ENCODE data around the gene FNDC5. TPM values are rescaled to one million over a fixed set of nuclear protein-coding genes. Genes with fewer than 3 reads are reported as not detected.

Gene FNDC5
- total RNA-seq, 2 experiments from 2014 or later: not detected

DNA sequence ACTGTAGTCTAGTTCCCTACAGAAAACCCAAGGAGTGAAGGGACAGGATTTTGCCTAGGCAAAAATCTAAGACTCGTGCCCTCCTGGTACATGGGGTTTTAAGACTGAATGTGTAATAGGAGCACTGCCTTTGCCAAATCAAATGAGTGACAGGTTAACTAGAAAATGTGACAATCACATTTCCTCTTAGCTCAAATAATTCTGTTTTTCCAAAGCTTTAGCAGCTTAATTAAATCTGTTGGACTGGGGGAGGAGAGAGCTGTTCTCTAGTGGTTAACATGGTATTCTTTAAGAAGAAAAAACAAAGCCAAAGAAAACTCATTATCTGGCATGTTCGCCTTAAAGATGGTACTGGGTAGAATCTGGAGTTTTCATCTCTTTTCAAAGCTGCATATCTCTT lies 12.6 kb downstream of the FNDC5 start:
- no peaks in the 10 kb centered on the region for H3K4me1 Mint-ChIP-seq (ENCODE audit: low read depth)
- no peaks in the 10 kb centered on the region for H3K27me3 Mint-ChIP-seq
- H3K36me3 Mint-ChIP-seq (ENCODE audit: low read depth): peaks cover 84% of the 10 kb centered on the region
- ChIA-PET POLR2A (no interaction called here), CTCF (no interaction called here)
- ATAC-seq (ENCODE audit: poor library complexity): no peak
- peaks cover 66% of the 10 kb centered on the region for H3K36me3 ChIP-seq (ENCODE audit: insufficient read depth, low read length)
- H3K27ac ChIP-seq (ENCODE audit: low read depth in 1 of 2, low read length in 2 of 2): no peak overlapping the region
- DNase-seq: no peak
- H3K4me3 Mint-ChIP-seq: no peak overlapping the region
- TF ChIP-seq, protein P1, sequence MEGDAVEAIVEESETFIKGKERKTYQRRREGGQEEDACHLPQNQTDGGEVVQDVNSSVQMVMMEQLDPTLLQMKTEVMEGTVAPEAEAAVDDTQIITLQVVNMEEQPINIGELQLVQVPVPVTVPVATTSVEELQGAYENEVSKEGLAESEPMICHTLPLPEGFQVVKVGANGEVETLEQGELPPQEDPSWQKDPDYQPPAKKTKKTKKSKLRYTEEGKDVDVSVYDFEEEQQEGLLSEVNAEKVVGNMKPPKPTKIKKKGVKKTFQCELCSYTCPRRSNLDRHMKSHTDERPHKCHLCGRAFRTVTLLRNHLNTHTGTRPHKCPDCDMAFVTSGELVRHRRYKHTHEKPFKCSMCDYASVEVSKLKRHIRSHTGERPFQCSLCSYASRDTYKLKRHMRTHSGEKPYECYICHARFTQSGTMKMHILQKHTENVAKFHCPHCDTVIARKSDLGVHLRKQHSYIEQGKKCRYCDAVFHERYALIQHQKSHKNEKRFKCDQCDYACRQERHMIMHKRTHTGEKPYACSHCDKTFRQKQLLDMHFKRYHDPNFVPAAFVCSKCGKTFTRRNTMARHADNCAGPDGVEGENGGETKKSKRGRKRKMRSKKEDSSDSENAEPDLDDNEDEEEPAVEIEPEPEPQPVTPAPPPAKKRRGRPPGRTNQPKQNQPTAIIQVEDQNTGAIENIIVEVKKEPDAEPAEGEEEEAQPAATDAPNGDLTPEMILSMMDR (IDR thresholded peaks at IDR 0.05): no peak
- H3K4me1 ChIP-seq (ENCODE audit: insufficient read depth, low read length): no peaks in the 10 kb centered on the region
- no peak overlapping the region for H3K27ac Mint-ChIP-seq
- no peaks in the 10 kb centered on the region for H3K27me3 ChIP-seq (ENCODE audit: control insufficient read depth in 1 of 2, insufficient read depth in 2 of 2, low read length in 2 of 2)
- H3K4me3 ChIP-seq (ENCODE audit: low read length): no peak overlapping the region
- H3K9me3 ChIP-seq (ENCODE audit: control insufficient read depth in 1 of 2, insufficient read depth in 1 of 2, low read length in 2 of 2): no peaks in the 10 kb centered on the region
- no peaks in the 10 kb centered on the region for H3K9me3 Mint-ChIP-seq
- intact Hi-C loops (cut with DNase I, micrococcal nuclease): no loop called here

DNA sequence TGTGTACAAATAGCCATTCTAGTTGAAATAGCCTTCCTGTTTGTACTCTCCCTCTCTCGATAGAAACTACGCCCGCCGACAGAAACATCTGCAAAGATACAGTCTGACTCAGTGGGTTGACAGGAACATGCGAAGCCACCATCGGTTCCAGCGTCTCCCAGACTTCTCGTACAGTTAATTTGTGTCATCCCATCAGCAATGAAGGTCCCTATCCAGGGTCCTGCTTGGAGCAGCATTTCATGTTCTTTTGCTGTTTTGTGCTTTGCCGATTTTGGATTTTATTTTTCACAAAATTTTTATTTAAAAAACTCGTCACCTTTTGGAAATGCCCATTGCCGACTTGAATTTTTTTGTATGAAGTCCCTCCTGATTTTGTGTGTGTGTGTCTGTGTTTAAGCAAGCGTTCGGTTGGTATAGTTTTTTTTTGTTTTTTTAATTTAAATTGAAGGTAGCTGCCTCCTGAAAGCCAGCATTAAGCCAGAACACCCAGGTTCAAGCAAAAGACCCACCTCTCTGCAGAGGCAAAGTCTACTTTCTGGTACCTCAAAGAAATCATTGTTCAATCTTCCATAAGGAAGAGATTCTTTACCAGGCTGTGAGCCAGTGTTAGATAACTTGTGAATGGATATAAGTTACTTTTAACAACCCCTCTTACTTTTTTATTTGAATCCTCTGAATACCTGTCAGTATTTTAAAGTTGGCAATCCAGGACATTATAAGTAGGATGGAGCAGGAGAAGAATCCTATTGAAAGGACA lies 14.7 kb downstream of the FNDC5 start:
- Histone ChIP-seq H3K4me3 (ENCODE audit: low read length) (no peak overlapping the region), H3K27ac (ENCODE audit: low read depth in 1 of 2, low read length in 2 of 2) (no peak overlapping the region), H3K4me1 (ENCODE audit: insufficient read depth, low read length) (no peaks in the 10 kb centered on the region), H3K9me3 (ENCODE audit: control insufficient read depth in 1 of 2, insufficient read depth in 1 of 2, low read length in 2 of 2) (no peaks in the 10 kb centered on the region), H3K27me3 (ENCODE audit: control insufficient read depth in 1 of 2, insufficient read depth in 2 of 2, low read length in 2 of 2) (no peaks in the 10 kb centered on the region), H3K36me3 (ENCODE audit: insufficient read depth, low read length) (peaks cover 65% of the 10 kb centered on the region)
- ATAC-seq (ENCODE audit: poor library complexity) (no peak), DNase-seq (no peak)
- CTCF ChIA-PET: no interaction called here
- POLR2A ChIA-PET: no interaction called here
- Mint-ChIP-seq H3K36me3 (ENCODE audit: low read depth) (peaks cover 76% of the 10 kb centered on the region), H3K4me3 (no peak overlapping the region), H3K4me1 (ENCODE audit: low read depth) (no peaks in the 10 kb centered on the region), H3K27ac (no peak overlapping the region), H3K9me3 (no peaks in the 10 kb centered on the region), H3K27me3 (no peaks in the 10 kb centered on the region)
- TF ChIP-seq, protein P1 (IDR thresholded peaks at IDR 0.05): no peak
- intact Hi-C loops (cut with DNase I, micrococcal nuclease): no loop called here

DNA sequence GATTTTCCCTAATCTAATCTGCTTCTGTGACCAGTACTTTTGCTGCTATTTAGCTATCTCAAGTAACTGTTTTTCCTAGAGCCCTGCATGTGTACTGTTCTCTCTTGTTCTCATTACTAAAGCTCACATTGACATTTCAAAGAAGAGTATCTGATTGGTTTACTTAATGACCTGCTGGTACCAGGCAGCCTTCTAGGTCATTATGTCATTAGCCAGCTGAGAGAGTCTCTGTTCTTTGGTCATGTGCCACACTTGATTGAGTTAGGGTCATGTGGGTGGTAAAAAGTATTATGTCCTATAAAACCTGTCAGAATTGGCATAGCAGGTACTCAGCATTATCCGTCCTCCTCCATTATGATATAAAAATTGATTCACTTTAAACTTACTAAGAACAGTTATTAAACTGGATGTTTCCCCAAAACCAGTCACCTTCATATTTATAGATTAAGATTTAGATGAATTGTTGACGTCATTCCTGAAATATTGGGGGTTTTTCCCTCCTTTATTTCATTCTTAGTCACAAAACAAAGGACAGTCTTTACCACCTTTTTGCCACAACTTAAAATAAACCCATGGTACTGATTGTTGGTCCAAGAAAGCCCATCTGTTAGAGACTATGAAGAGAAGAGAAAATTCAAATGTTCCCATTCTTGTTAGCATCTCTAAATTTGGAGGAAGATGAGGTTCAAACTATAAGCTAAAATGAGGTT lies 22.2 kb downstream of the FNDC5 start:
- peaks cover 40% of the 10 kb centered on the region for H3K36me3 ChIP-seq (ENCODE audit: insufficient read depth, low read length)
- Mint-ChIP-seq H3K9me3 (no peaks in the 10 kb centered on the region), H3K4me3 (no peak overlapping the region), H3K27ac (no peak overlapping the region), H3K36me3 (ENCODE audit: low read depth) (peaks cover 57% of the 10 kb centered on the region), H3K4me1 (ENCODE audit: low read depth) (no peaks in the 10 kb centered on the region), H3K27me3 (no peaks in the 10 kb centered on the region)
- TF ChIP-seq, protein P1 (IDR thresholded peaks at IDR 0.05): no peak
- DNase-seq (no peak), ATAC-seq (ENCODE audit: poor library complexity) (no peak)
- H3K4me3 ChIP-seq (ENCODE audit: low read length): no peak overlapping the region
- H3K9me3 ChIP-seq (ENCODE audit: control insufficient read depth in 1 of 2, insufficient read depth in 1 of 2, low read length in 2 of 2): no peaks in the 10 kb centered on the region
- no peaks in the 10 kb centered on the region for H3K4me1 ChIP-seq (ENCODE audit: insufficient read depth, low read length)
- intact Hi-C loops (cut with DNase I, micrococcal nuclease): no loop called here
- H3K27ac ChIP-seq (ENCODE audit: low read depth in 1 of 2, low read length in 2 of 2): no peak overlapping the region
- POLR2A ChIA-PET: no interaction called here
- CTCF ChIA-PET: interaction anchor here (1.0 to 1.5 kb wide), 2 partner anchors 12 to 136 kb away, joined by 3 read pairs; no protein-coding TSS in a partner anchor
- H3K27me3 ChIP-seq (ENCODE audit: control insufficient read depth in 1 of 2, insufficient read depth in 2 of 2, low read length in 2 of 2): no peaks in the 10 kb centered on the region

Measured in CD4-positive, alpha-beta T cell (primary cell).